Panc1 (cell line): ENCODE results near the gene CSKMT.

ENCODE experiments used
- CTCF ChIP-seq: fragments of 450-650 bp; IDR thresholded peaks from 2 replicates; pipeline ENCODE4 v1.5.1; 2017; ENCODE audit warnings: mild to moderate bottlenecking
- POLR2AphosphoS5 ChIP-seq: IDR thresholded peaks from 2 replicates; pipeline ENCODE4 v1.6.1; 2012; ENCODE audit warnings: mild to moderate bottlenecking, low read depth, low read length, moderate library complexity
- REST ChIP-seq, 2 experiments: IDR thresholded peaks; 2 replicates each; pipeline ENCODE4 v1.6.1; 2011 to 2012; ENCODE audit warnings: low read depth in 2 of 2, control low read depth in 1 of 2, low read length in 1 of 2, mild to moderate bottlenecking in 1 of 2, moderate library complexity in 1 of 2; ENCODE audit not compliant: insufficient read depth in 1 of 2
- SIN3A ChIP-seq: IDR thresholded peaks from 2 replicates; pipeline ENCODE4 v1.6.1; 2012; ENCODE audit warnings: low read depth, mild to moderate bottlenecking, low read length, moderate library complexity, borderline replicate concordance; ENCODE audit not compliant: insufficient read depth
- TCF7L2 ChIP-seq: IDR thresholded peaks from 2 replicates; pipeline ENCODE4 v1.6.1; 2011; ENCODE audit warnings: mild to moderate bottlenecking, low read depth, low read length, inconsistent platforms

GRCh38 chr11:62705413-62705812 is 40.3 kb downstream of the CSKMT start:
- TF ChIP-seq TCF7L2, result no peak
- no peak for TF ChIP-seq REST (IDR thresholded peaks at IDR 0.05; ENCODE audit: insufficient read depth in 1 of 2, low read depth in 2 of 2, low read length in 1 of 2)
- no peak for TF ChIP-seq CTCF
- TF ChIP-seq POLR2AphosphoS5, result no peak
- no peak for TF ChIP-seq SIN3A
